Suppressor macrophage treated with lipopolysaccharide for 4 hours (primary cell): ENCODE data around the gene LRR1.
A peak's percentile ranks its signal among the peaks of the same experiment; 100 is the strongest.
"Not testable (repeated sequence)": the region's sequence is repeated elsewhere in the genome, so short reads cannot be mapped to it uniquely, and the experiment has no call there.

ENCODE experiments used
- DNase-seq: peaks from one replicate; pipeline ENCODE4 v3.0.0-alpha.2; 2020

LRR1 gene

DNA sequence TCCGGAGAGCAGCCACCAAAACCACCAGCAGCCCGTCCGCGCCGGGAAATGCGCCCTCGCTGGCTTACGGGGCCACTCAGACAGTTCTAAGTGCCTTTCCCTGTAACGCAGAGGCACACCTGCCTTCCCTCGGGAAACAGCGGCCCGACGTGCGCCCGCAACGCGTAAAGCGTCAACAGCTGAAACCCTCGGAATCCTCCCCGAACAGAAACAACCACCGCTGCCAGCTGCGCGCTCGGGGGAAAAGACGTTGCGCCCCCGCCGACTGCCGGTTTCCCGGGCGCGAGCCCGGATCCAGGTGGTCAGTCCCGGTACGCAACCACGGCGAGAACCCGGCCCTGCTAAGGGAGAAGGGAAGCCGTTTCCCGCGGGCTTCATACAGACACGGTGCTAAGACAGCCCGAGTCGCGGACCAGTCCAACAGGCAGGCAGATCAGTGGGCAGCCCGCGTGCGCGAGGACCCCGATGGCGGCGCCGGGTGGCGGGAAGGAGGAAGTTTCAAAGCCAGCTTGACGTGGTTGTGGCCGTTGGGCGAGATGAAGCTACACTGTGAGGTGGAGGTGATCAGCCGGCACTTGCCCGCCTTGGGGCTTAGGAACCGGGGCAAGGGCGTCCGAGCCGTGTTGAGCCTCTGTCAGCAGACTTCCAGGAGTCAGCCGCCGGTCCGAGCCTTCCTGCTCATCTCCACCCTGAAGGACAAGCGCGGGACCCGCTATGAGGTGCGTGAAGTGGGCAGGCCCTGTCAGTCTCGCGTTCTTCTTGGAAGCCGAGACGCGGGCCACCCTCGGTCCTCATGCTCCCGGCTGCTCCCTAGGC, at the start of gene LRR1:
Gene LRR1, plus strand, starts transcription at position 456 of the 816 bp plus-strand sequence. Its CDS starts 81 bp downstream, at position 537.
- DNase-seq = peak; percentile 87

GRCh38 chr14:49549446-49549845, 49.3 kb upstream of the LRR1 start:
- no peak for DNase-seq

GRCh38 chr14:49549881-49550280, 48.9 kb upstream of the LRR1 start:
- no peak for DNase-seq

DNA sequence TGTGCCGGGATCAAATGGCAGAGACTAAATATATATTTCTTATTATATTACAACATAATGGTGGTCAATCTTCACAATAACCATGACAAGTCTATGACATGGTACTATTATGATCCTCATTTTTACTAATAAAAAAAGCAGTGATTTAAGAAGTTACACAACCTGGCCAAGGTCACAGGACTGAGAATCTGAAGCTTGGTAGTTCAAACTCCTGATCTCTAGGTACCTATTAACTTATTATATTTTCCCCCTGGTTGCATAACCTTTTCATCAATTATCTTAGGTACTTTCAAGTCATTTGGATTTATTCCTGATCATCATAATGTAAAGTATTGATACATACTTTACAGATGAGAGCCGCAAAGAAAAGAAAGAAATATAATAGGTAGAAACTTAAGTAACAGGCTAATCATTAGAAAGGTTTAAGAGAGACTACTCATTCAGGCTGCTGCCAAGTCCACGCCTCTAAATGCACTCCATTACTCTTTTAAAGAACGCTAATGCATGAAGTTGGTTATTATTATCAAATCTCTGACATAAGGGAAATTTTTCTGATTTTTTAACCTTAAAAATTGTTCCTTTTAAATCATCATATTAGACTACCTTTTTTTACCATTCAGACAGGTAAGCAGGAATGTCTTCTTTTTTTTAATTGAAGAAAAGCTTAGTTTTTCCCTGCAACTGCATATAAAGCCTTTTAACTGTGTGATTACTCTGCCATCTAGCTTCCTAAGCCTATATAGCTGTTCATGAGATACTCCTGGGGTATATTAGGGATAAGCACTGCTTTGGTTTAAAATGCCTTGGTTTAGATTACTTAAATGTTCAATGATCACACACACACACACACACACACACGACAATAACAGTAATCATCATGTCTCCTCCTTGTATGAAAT, 48.2 kb upstream of the LRR1 start:
- no peak for DNase-seq

DNA sequence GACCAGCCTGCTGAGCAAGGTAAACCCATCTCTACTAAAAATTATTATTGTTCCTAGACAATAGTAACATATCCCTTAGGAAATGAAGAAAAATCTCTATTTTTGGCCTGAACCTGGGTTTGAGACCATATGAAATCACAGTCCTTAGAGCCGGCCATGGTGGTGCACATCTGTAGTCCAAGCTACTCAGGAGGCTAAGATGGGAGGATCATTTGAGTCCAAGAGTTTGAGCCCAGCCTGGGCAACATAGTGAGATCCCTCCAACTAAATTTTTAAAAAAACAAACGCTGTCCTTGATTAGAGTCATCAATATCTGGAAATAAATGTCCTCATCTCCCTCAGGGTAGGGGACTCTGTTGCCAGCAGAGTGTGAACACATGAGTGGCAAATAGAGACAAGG, 47.2 kb upstream of the LRR1 start:
- DNase-seq = no peak

DNA sequence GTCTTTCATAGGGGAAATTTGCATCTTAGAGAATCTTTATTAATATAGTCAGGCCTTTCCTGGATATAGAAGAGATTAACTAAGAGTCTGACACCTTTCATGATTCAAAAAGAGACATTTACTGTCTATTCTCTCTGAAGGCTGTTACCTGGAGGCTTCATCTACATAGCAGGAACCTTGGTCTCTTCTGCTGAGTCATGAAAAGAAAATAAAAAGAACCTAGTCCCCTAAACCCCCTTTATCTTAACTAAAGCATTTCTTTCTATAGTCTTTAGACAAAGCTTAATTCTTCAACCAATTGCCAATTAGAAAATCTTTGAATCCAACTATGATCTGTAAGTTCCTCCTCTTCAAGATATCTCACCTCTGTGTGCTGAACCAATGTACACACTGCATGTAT, 45.6 kb upstream of the LRR1 start:
- no peak for DNase-seq

DNA sequence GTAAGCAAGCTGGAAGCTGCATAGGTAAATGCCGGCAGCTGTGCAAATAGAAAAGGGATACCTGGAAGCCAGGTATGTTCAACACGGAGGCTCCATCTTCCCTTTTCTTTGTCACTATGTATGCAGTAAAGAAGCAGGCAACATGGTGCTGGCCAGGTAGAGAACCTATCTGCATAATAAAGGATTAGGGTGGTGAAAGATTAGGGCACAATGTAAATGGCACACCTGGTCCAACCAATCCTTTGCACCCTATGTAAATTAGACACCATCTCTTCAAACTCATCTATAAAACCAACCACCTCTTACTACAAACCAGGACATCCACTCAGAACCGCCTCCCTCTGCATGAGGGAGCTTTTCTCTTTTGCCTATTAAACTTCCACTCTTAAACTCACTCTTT, 44.8 kb upstream of the LRR1 start:
- DNase-seq = no peak

GRCh38 chr14:49559979-49560768, 38.6 kb upstream of the LRR1 start:
- no peak for DNase-seq

DNA sequence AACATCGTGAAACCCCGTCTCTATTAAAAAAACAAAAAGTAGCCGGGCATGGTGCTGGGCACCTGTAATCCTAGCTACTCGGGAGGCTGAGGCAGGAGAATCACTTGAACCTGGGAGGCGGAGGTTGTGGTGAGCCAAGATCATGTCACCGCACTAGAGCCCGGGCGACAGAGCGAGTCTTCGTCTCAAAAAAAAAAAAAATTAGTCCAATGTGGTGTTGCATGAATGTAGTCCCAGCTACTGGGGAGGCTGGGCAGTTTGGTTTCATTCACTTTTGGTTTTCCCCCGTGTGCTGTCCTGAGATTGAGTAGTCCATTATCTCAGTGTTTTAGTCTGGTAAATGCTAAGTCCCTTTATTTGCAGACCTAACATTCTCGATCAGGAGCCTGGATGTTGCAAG, 32.0 kb upstream of the LRR1 start:
- no peak for DNase-seq

GRCh38 chr14:49569281-49569680, 29.5 kb upstream of the LRR1 start:
- no peak for DNase-seq

DNA sequence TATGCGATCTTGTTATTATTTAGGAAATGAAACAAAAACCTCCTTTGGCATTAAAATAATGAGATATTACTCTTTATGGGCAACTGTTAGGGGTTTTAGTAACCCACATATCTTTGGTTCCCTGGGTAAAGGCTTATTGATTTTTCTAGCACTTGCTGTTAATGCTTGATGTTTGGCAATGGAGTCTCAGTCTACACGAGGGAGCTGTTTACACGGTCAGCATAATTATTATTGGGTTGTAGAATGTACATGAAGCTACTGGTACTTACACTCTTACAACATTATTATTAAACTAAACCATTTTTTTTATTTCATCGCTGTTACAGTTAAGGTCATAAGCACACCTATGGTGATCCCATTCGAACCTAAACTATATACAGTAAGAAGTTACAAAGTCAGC, 24.7 kb upstream of the LRR1 start:
- DNase-seq = no peak

DNA sequence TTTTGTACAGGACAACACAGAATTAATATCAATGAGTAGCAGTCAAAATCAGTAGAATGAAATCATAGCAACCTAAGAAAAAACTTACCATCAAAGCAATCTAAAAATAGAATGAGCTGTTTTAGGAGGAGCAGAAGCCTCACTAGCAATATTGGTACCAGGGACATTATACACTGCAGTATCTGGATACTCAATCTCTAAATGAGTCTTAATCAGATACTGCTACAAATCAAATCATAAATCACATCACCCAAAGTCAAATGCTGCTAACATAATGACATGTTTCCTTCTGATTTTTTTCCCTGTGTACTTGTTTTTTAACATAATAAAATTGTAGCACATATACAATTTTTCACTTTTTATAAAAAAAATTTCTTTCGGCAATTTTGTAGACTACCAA, 20.6 kb upstream of the LRR1 start:
- DNase-seq = no peak

DNA sequence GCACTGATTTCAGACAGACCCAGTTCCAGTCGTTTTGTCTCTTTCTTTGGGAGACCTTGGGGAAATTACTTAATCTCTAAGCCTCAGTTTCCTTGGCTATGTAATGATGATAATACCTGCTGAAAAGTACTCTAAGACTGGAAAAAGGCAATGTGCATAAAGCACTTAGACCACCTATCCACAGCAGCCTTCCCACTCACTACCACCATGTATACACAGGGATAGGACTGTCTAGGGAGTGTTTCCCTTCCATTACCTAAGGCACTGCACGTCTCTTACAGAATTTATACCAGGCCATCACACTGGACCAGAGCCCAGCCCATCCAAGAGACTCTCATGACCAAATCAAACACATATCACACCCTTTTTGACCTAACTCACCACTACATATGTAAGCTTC, 18.9 kb upstream of the LRR1 start:
- no peak for DNase-seq

DNA sequence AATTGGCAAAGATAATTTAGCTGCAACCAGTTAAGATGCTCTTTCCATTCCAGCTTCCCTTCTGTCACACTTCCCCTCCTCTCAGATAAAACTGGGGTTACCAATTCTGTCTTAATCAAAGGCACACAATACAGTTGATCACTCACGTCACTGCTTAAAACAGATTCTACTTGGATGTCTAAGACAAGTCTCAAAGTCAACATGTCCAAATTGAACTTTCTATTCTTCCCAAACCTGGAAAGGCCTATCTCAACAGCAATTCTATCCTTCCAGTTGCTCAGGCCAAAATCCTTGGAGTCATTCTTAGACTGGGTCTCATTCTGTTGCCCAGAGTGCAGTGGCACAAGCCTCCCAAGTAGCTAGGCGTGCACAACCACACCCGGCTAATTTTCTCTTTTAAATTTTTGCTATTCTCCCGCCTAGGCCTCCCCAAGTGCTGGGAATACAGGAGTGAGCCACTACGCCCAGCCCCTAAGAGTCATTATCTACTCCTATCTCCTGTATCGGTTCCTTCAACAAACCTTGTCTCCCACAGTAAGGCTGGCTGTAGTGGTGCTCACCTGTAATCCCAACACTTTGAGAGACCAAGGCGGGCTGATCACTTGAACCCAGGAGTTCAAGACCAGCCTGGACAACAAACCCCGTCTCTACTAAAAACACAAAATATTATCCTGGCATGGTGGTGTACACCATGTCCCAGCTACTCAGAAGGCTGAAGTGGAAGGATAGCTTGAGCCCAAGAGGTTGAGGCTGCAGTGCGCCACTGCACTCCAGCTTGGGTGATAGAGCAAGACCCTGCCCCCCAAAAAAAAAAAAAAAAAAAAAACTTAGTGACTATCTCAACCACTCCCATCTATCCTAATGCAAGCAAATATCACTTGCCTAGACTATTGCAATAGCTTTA, 17.3 kb upstream of the LRR1 start:
- no peak for DNase-seq

DNA sequence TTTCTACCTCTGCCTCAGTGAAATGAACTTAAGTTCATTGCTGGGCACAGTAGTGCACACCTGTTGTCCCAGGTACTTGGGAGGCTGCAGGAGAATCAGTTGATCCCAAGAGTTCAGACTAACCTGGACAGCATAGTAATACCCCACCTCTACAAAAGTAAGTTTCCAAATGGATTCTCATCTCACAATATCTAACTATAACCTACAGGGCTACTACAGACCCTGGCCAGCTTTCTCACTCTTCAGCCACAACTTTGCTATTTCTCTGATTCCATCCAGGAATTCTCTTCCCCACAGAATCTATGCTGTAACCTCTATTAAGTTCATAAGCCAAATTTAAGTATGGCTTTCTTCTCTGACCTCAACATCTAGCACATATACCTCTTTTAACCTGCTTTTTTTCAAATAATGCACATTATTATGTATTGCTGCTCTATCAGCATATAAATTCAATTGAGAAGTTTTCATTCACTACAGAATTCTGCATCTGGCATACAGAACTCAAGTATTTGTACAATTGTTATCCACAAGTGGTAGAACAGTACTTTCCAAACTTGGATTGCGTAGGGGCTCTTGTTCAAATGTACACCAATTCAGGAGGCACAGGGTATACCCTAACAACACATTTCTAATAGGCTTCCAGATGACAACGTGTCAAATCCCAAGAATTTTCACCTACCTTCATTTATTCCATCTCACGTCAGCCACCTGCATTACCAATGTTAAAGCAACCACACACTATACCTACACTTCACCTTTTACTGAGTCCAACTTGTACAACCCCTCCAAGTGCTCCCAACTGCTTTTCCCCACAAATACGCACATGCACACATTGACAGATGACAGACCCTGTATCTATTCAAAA, 16.4 kb upstream of the LRR1 start:
- no peak for DNase-seq

DNA sequence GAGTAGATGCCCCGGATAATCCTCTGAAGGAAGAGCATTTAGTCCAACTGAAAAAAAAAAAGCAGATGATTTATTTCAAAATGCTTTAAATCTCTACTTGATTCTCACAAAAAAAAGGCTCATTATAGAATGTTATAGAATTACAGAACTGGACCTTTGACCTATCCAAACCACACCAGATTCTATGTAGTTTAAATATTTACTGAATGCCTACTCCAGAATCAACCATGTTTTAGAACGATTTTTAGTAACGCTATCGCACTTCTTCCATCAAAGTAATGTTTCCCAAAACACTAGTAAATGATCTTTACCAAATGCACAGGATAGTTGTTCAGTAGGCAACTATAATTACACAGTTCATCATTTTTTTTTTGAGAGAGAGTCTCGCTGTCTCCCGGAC, 15.1 kb upstream of the LRR1 start:
- no peak for DNase-seq

DNA sequence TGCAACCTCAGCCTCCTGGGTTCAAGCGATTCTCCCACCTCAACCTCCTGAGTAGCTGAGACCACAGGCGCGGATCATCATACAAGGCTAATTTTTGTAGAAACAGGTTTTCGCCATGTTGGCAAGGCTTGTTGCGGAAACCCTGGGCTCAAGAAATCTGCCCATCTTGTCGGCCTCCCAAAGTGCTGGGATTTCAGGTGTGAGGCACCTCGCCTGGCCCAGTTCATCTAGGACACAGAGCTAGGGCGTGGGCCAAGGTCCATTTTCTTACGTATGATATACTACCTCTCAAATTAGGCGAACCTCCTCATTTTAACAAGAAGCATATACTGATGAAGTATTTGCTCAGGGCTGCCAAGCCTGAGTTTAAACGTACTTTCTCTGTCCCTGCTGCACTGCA, 14.7 kb upstream of the LRR1 start:
- no peak for DNase-seq

DNA sequence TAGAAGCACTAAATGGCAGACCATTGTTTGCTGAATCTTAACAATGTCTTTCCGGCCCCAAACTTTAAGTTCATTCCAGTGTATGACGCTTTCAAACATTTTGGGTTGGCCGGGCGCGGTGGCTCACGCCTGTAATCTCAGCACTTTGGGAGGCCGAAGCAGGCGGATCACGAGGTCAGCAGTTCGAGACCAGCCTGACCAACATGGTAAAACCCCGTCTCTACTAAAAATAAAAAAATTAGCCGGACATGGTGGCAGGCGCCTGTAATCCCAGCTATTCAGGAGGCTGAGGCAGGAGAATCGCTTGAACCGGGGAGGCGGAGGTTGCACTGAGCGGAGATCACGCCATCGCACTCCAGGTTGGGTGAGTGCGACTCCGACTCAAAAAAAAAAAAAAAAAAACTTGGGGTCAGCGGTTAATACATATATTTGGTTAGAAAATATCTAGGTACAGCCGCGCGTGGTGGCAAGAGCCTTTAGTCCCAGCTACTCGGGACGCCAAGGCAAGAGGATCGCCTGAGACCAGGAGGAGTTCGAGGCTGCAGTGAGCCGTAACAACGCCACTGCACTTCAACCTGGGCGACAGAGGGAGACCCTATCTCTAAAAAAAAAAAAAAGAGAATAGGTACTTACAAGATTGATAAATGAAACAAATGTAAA, 13.6 kb upstream of the LRR1 start:
- DNase-seq = not testable (repeated sequence)

- peak; percentile 99 for DNase-seq
Measured at GRCh38 chr14:49585803-49586672, 12.7 kb upstream of the LRR1 start, which contains the start of gene RPS29. Gene RPS29, minus strand, starts transcription at chr14:49586380. Its CDS starts 34 bp downstream, at chr14:49586346.
